K562 (cell line): ENCODE data around the gene B3GNT7. TPM values are rescaled to one million over a fixed set of nuclear protein-coding genes. Genes with fewer than 3 reads are reported as not detected.
A peak's percentile ranks its signal among the peaks of the same experiment; 100 is the strongest.

Experiments
- ATAC-seq: fragments of 200-7000 bp; cut with Tn5 transposase; 3 replicates; pipeline ENCODE4 v1.9.1; 2020; ENCODE audit warnings: moderate library complexity
- BruUV-seq: library from RNA; stranded (reverse); fragments of 400-500 nt; replicated peaks from 2 replicates; lab custom pipeline; 2021; lab: Mats Ljungman, UMichigan
- CTCF ChIA-PET: fragments of 300-600 bp; formaldehyde crosslinking; extraction: SDS; loops from one replicate; lab custom pipeline; 2021; ENCODE audit warnings: low intra/inter-chr PET ratio; lab: Yijun Ruan, JAX
- POLR2A ChIA-PET: fragments of 300-600, 350-650 bp; sonication (Branson Sonifier 250); formaldehyde crosslinking; extraction: SDS; loops from one replicate; lab custom pipeline; 2021; ENCODE audit warnings: antibody characterized with exemption, inconsistent platforms; lab: Yijun Ruan, JAX
- DNase-seq, 4 experiments: peaks; one replicate each; pipeline versions ENCODE4 v3.0.0 to v3.0.0-alpha.2; 2011 to 2018; ENCODE audit warnings: low spot score in 3 of 4, mixed read lengths in 3 of 4; ENCODE audit errors: extremely low read depth in 1 of 4
- FAIRE-seq: peaks from 2 replicates; lab custom pipeline; 2011; peaks lifted over from hg19 to GRCh38; lab: Jason Lieb, UNC
- H2AFZ ChIP-seq: 2 replicates; pipeline ENCODE4 v1.6.0; 2011; ENCODE audit warnings: low read depth, low read length, control low read depth, inconsistent platforms
- H3K27ac ChIP-seq: fragments of 200-600 bp; 3 replicates; pipeline ENCODE4 v1.8.0; 2011; ENCODE audit warnings: low read depth, mild to moderate bottlenecking, control low read depth, inconsistent platforms, low read length, moderate library complexity, mixed read lengths; ENCODE audit errors: extremely low read depth
- H3K27me3 ChIP-seq, 2 experiments: fragments of 300-600 bp in 1 of 2; 2 replicates in 1 of 2; 3 replicates in 1 of 2; pipeline versions ENCODE4 v1.6.0 to v1.8.0; 2011; ENCODE audit warnings: inconsistent platforms in 2 of 2, low read length in 2 of 2, mild to moderate bottlenecking in 1 of 2, mixed read lengths in 1 of 2, moderate library complexity in 1 of 2; ENCODE audit not compliant: control insufficient read depth in 2 of 2, insufficient read depth in 2 of 2
- H3K36me3 ChIP-seq: fragments of 300-600 bp; 3 replicates; pipeline ENCODE4 v1.8.0; 2011; ENCODE audit warnings: mild to moderate bottlenecking, low read length, inconsistent platforms; ENCODE audit not compliant: control insufficient read depth, insufficient read depth
- H3K4me1 ChIP-seq, 2 experiments: fragments of 200-600 bp in 1 of 2; replicated peaks in 1 of 2; 2 replicates in 1 of 2; 3 replicates in 1 of 2; pipeline versions ENCODE4 v1.5.1 to v1.8.0; 2011; ENCODE audit warnings: inconsistent platforms in 2 of 2, low read length in 2 of 2, mild to moderate bottlenecking in 1 of 2, mixed read lengths in 1 of 2, moderate library complexity in 1 of 2; ENCODE audit not compliant: control insufficient read depth in 2 of 2, insufficient read depth in 2 of 2
- H3K4me2 ChIP-seq: 2 replicates; pipeline ENCODE4 v1.6.1; 2011; ENCODE audit warnings: low read length, control low read depth, inconsistent platforms, mixed read lengths; ENCODE audit not compliant: insufficient read depth
- H3K4me3 ChIP-seq: fragments of 200-600 bp; sonication (generic), shearing (Covaris generic); 2 replicates; pipeline ENCODE4 v1.5.1; 2016; ENCODE audit warnings: control low read depth, inconsistent platforms
- H3K79me2 ChIP-seq: fragments of 200-600 bp; 3 replicates; pipeline ENCODE4 v1.8.0; 2011; ENCODE audit warnings: low read length, inconsistent platforms; ENCODE audit not compliant: control insufficient read depth, insufficient read depth
- H3K9ac ChIP-seq, 2 experiments: 2 replicates each; pipeline versions ENCODE4 v1.6.0 to v1.6.1; 2011; ENCODE audit warnings: low read depth in 2 of 2, low read length in 2 of 2, control low read depth in 1 of 2, inconsistent platforms in 1 of 2, mild to moderate bottlenecking in 1 of 2, mixed read lengths in 1 of 2; ENCODE audit not compliant: insufficient read depth in 1 of 2
- H3K9me1 ChIP-seq: one replicate; pipeline ENCODE4 v1.6.0; 2011; ENCODE audit warnings: inconsistent platforms, mild to moderate bottlenecking, low read length, moderate library complexity; ENCODE audit not compliant: control insufficient read depth, insufficient read depth
- H3K9me3 ChIP-seq: replicated peaks from 2 replicates; pipeline ENCODE4 v1.5.1; 2011; ENCODE audit warnings: low read depth, low read length, inconsistent platforms; ENCODE audit not compliant: control insufficient read depth, insufficient read depth
- H4K20me1 ChIP-seq: replicated peaks from 2 replicates; pipeline ENCODE4 v1.6.1; 2011; ENCODE audit warnings: low read length, inconsistent platforms, mixed read lengths; ENCODE audit not compliant: control insufficient read depth, insufficient read depth
- CEBPB ChIP-seq: fragments of 450-650 bp; IDR thresholded peaks from 2 replicates; pipeline ENCODE4 v1.6.1; 2016; ENCODE audit warnings: missing genetic modification characterization, missing compliant biosample characterization
- CSDE1 ChIP-seq, 2 experiments: fragments of 450-650 bp; IDR thresholded peaks; 2 replicates each; pipeline ENCODE4 v1.6.1; 2016; ENCODE audit warnings: mild to moderate bottlenecking in 1 of 2
- GABPB1 ChIP-seq: sonication (generic); formaldehyde crosslinking; IDR thresholded peaks from 2 replicates; pipeline ENCODE4 v1.8.0; 2022; ENCODE audit warnings: mild to moderate bottlenecking, missing genetic modification reagents
- KLF13 ChIP-seq: fragments of 450-650 bp; IDR thresholded peaks from 2 replicates; pipeline ENCODE4 v1.6.1; 2016; ENCODE audit warnings: missing genetic modification characterization, low read depth, mild to moderate bottlenecking, missing compliant biosample characterization, moderate library complexity, borderline replicate concordance
- LEF1 ChIP-seq: fragments of 450-650 bp; IDR thresholded peaks from 2 replicates; pipeline ENCODE4 v1.6.1; 2016; ENCODE audit warnings: mild to moderate bottlenecking
- SP2 ChIP-seq: IDR thresholded peaks from 2 replicates; pipeline ENCODE4 v1.6.1; 2011; ENCODE audit warnings: mild to moderate bottlenecking, low read depth, low read length, moderate library complexity; ENCODE audit not compliant: poor library complexity, severe bottlenecking; ENCODE audit errors: extremely low read depth
- ZC3H11A ChIP-seq: IDR thresholded peaks from 2 replicates; pipeline ENCODE4 v1.6.1; 2012; ENCODE audit warnings: low read depth, low read length, improper control_type of control experiment
- ZNF217 ChIP-seq: sonication (generic); formaldehyde crosslinking; IDR thresholded peaks from 2 replicates; pipeline ENCODE4 v1.8.0; 2022; ENCODE audit warnings: mild to moderate bottlenecking, missing genetic modification reagents
- ZNF695 ChIP-seq: fragments of 450-650 bp; formaldehyde crosslinking; IDR thresholded peaks from 2 replicates; pipeline ENCODE4 v1.4.0; 2020; ENCODE audit warnings: mild to moderate bottlenecking, moderate library complexity
- ZNF699 ChIP-seq: fragments of 250-450 bp; sonication (Bioruptor Pico); IDR thresholded peaks from 2 replicates; pipeline ENCODE4 v1.8.0; 2021; ENCODE audit warnings: mild to moderate bottlenecking, moderate library complexity; ENCODE audit not compliant: insufficient replicate concordance
- ZNF717 ChIP-seq: fragments of 250-450 bp; sonication (Bioruptor Pico); IDR thresholded peaks from 2 replicates; pipeline ENCODE4 v1.5.0; 2021
- WGBS: fragments of 100-300 bp; shearing (Covaris generic); methylation state at CpG from one replicate; pipeline ENCODE4 v1.1.6; 2016; ENCODE audit warnings: low coverage, mixed read lengths; ENCODE audit not compliant: insufficient coverage; ENCODE audit errors: missing lambda C conversion rate; 5-methylcytosine and 5-hydroxymethylcytosine counted together
- in situ Hi-C: fragments of 300-500 bp; cut with MboI; formaldehyde crosslinking; loops from 4 replicates; pipeline ENCODE4 v1.15.0; 2018; ENCODE audit warnings: inconsistent platforms, mixed read lengths
- intact Hi-C: fragments of 100-400 bp; cut with micrococcal nuclease; formaldehyde crosslinking; loops from 2 replicates; pipeline ENCODE4 v1.14.2; 2022
- polyA plus RNA-seq, 8 experiments: library from polyadenylated mRNA; depleted of rRNA in 4 of 8; stranded (reverse) in 5 of 8; unstranded in 3 of 8; fragments of >200 nt; fragmentation: Nextera tagmentation in 2 of 8; fragmentation: Illumina TruSeq in 1 of 8; extraction: Ambion mirVana in 2 of 8; extraction: Trizol in 1 of 8; gene quantifications; 2 replicates each; pipeline versions ENCODE4 v1.2.1 to v1.2.3, GENCODE V29; 2011 to 2014; ENCODE audit warnings: inconsistent platforms in 1 of 8, missing spikeins in 1 of 8
- total RNA-seq, 7 experiments: library from RNA; depleted of rRNA in 6 of 7; stranded (reverse); fragments of >200 nt in 6 of 7; fragmentation: Illumina TruSeq in 2 of 7; extraction: Trizol in 2 of 7; gene quantifications; 2 replicates each; pipeline versions ENCODE4 v1.2.1 to v1.2.3, GENCODE V29; 2011 to 2021; ENCODE audit warnings: low replicate concordance in 1 of 7
- TF ChIP-seq, protein P1 (sequence below): sonication (generic); formaldehyde crosslinking; IDR thresholded peaks from 2 replicates; pipeline ENCODE4 v1.8.0; 2022; ENCODE audit warnings: missing genetic modification reagents, mild to moderate bottlenecking, borderline replicate concordance
- TF ChIP-seq, protein P2 (sequence below): sonication (generic); formaldehyde crosslinking; IDR thresholded peaks from 2 replicates; pipeline ENCODE4 v1.9.0; 2022; ENCODE audit warnings: mild to moderate bottlenecking, missing genetic modification reagents
- TF ChIP-seq, protein P3 (sequence below): fragments of 250-450 bp; sonication (Bioruptor Pico); IDR thresholded peaks from 2 replicates; pipeline ENCODE4 v1.9.0; 2021; ENCODE audit warnings: mild to moderate bottlenecking

The B3GNT7 gene
- total and polyA plus RNA-seq, 9 of the 15 experiments (the other 6 are each of a cell fraction or from before 2014, with no cell fraction given) = 0.20 TPM; not detected in 8

DNA sequence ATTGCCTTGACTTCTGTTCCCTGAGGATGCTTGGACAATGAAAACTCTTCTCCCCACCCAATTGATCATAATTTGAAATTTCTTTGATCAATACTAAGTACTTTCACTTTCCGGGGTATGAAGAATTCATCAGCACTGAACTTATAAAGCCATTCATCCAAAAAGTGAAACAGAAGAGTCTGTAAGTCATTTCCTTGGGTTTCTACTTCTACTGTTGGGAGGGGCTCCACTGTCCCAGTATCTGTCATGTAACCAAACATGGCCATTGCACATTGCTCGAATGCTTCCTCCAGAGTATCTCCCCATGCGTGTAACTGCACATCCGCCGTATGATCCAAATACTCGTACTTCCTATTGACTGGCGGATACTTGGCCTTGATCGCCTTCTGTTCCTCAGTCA is 38.5 kb downstream of the B3GNT7 start:
- H3K4me2 ChIP-seq = no peak overlapping the region
- no peak overlapping the region for H3K4me3 ChIP-seq
- H3K9ac ChIP-seq = no peak overlapping the region
- ATAC-seq (no peak), FAIRE-seq (no peak), DNase-seq (no peak)
- no peak overlapping the region for H2AFZ ChIP-seq
- H3K4me1 ChIP-seq = no peaks in the 10 kb centered on the region
- H3K27ac ChIP-seq = no peak overlapping the region
- H3K9me1 ChIP-seq = no peaks in the 10 kb centered on the region
- intact Hi-C loops (no loop called here), in situ Hi-C loops (no loop called here)
- H3K9me3 ChIP-seq = peaks cover 2% of the 10 kb centered on the region; the same call in 1 of the 2 replicates
- no peaks in the 10 kb centered on the region for H3K27me3 ChIP-seq
- BruUV-seq = no TSS peak
- H4K20me1 ChIP-seq = no peaks in the 10 kb centered on the region
- no peak for TF ChIP-seq ZC3H11A
- no peak for TF ChIP-seq ZNF217 (CRISPR knock-in tag)
- no peak for TF ChIP-seq ZNF695 (CRISPR knock-in tag)
- TF ChIP-seq CEBPB (tag) = no peak
- CTCF ChIA-PET = no interaction called here
- no peaks in the 10 kb centered on the region for H3K79me2 ChIP-seq
- no peaks in the 10 kb centered on the region for H3K36me3 ChIP-seq
- 41% methylated on average over 8 of the region's 8 CpGs for WGBS
- POLR2A ChIA-PET = no interaction called here

DNA sequence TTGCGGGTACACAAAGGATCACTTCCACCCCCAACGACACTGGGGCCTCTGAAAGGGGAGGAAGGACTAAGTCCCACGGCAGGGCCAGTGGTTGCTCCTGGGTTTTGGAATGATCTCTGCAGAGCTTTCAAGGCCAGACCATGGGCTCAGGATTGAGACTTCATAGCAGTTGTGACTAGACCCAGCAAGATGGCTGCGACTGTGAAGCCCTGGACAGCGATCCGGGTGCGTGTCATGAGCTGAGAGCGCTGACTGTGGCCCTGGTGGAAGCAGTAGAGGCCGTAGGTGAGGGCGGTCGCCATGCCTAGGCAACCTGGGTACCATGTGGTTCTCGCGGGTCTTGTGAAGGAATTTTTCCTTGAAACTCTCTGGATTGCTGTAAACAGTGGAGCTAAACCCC is 41.4 kb downstream of the B3GNT7 start:
- Histone ChIP-seq H3K36me3 (no peaks in the 10 kb centered on the region), H3K4me3 (no peak overlapping the region), H3K27ac (no peak overlapping the region), H3K4me1 (no peaks in the 10 kb centered on the region), H3K9me1 (no peaks in the 10 kb centered on the region), H4K20me1 (no peaks in the 10 kb centered on the region), H3K9ac (no peak overlapping the region), H3K27me3 (no peaks in the 10 kb centered on the region), H3K4me2 (no peak overlapping the region), H3K9me3 (no peaks in the 10 kb centered on the region), H3K79me2 (no peaks in the 10 kb centered on the region), H2AFZ (peak overlapping the region; percentile 63)
- POLR2A ChIA-PET = no interaction called here
- DNase-seq (no peak), ATAC-seq (no peak), FAIRE-seq (no peak)
- intact Hi-C loops = no loop called here
- BruUV-seq = no TSS peak
- in situ Hi-C loops = no loop called here
- CTCF ChIA-PET = no interaction called here
- 18% methylated on average over 13 of the region's 13 CpGs for WGBS
- TF ChIP-seq ZNF717 (CRISPR knock-in tag) (no peak), ZNF699 (CRISPR knock-in tag) (no peak), SP2 (no peak), LEF1 (no peak), KLF13 (tag) (no peak), GABPB1 (CRISPR knock-in tag) (no peak), CSDE1 (IDR thresholded peaks at IDR 0.05) (no peak)
- TF ChIP-seq, protein P1, sequence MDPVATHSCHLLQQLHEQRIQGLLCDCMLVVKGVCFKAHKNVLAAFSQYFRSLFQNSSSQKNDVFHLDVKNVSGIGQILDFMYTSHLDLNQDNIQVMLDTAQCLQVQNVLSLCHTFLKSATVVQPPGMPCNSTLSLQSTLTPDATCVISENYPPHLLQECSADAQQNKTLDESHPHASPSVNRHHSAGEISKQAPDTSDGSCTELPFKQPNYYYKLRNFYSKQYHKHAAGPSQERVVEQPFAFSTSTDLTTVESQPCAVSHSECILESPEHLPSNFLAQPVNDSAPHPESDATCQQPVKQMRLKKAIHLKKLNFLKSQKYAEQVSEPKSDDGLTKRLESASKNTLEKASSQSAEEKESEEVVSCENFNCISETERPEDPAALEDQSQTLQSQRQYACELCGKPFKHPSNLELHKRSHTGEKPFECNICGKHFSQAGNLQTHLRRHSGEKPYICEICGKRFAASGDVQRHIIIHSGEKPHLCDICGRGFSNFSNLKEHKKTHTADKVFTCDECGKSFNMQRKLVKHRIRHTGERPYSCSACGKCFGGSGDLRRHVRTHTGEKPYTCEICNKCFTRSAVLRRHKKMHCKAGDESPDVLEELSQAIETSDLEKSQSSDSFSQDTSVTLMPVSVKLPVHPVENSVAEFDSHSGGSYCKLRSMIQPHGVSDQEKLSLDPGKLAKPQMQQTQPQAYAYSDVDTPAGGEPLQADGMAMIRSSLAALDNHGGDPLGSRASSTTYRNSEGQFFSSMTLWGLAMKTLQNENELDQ (CRISPR knock-in tag) = no peak
- TF ChIP-seq, protein P2, sequence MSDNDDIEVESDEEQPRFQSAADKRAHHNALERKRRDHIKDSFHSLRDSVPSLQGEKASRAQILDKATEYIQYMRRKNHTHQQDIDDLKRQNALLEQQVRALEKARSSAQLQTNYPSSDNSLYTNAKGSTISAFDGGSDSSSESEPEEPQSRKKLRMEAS = no peak
- TF ChIP-seq, protein P3, sequence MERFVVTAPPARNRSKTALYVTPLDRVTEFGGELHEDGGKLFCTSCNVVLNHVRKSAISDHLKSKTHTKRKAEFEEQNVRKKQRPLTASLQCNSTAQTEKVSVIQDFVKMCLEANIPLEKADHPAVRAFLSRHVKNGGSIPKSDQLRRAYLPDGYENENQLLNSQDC (CRISPR knock-in tag) = no peak
